AG09319 (cell line): ENCODE measurements around the gene TPSB2.
"Not testable (repeated sequence)": the region's sequence is repeated elsewhere in the genome, so short reads cannot be mapped to it uniquely, and the experiment has no call there.

ENCODE experiments used
- DNase-seq: peaks from one replicate; pipeline ENCODE4 v3.0.0-alpha.2; 2010; ENCODE audit warnings: low read depth; ENCODE audit errors: extremely low read depth
- TF ChIP-seq, protein P1 (sequence below): IDR thresholded peaks from 2 replicates; pipeline ENCODE4 v1.5.1; 2011; ENCODE audit warnings: low read depth, mild to moderate bottlenecking, inconsistent platforms, low read length, moderate library complexity

The TPSB2 gene

DNA sequence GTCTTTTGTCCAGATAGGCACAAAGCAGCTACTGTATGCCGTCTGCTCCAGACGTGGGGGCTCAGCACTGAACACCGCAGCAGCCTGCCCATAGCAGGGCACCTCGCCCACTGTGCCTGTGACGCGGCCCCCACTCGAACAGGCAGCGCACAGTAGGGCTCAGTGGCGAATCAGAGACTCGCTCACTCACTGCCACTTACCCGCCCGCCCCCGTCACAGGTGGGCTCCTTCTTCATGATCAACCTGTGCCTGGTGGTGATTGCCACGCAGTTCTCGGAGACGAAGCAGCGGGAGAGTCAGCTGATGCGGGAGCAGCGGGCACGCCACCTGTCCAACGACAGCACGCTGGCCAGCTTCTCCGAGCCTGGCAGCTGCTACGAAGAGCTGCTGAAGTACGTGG lies 28.5 kb downstream of the TPSB2 start:
- no peak for DNase-seq
- TF ChIP-seq, protein P1, sequence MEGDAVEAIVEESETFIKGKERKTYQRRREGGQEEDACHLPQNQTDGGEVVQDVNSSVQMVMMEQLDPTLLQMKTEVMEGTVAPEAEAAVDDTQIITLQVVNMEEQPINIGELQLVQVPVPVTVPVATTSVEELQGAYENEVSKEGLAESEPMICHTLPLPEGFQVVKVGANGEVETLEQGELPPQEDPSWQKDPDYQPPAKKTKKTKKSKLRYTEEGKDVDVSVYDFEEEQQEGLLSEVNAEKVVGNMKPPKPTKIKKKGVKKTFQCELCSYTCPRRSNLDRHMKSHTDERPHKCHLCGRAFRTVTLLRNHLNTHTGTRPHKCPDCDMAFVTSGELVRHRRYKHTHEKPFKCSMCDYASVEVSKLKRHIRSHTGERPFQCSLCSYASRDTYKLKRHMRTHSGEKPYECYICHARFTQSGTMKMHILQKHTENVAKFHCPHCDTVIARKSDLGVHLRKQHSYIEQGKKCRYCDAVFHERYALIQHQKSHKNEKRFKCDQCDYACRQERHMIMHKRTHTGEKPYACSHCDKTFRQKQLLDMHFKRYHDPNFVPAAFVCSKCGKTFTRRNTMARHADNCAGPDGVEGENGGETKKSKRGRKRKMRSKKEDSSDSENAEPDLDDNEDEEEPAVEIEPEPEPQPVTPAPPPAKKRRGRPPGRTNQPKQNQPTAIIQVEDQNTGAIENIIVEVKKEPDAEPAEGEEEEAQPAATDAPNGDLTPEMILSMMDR: no peak

DNA sequence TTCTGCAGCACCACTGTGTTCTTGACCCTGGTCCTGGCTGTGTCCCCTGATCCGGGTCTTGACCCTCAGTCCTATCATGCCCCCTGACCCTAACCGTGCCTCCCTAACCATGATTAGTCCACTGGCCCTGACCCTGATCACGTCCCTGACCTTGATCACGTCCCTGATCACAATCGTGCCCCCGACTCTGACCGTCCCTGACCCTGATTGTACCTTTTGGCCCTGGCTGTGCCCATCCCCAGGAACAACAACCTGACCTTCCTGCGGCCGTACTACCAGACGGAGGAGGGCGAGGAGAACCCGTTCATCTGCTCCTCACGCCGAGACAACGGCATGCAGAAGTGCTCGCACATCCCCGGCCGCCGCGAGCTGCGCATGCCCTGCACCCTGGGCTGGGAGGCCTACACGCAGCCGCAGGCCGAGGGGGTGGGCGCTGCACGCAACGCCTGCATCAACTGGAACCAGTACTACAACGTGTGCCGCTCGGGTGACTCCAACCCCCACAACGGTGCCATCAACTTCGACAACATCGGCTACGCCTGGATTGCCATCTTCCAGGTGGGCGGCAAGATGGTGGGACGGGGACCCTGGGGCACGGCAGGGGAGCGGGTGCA lies 29.9 kb downstream of the TPSB2 start:
- TF ChIP-seq, protein P1: no peak
- DNase-seq: no peak

DNA sequence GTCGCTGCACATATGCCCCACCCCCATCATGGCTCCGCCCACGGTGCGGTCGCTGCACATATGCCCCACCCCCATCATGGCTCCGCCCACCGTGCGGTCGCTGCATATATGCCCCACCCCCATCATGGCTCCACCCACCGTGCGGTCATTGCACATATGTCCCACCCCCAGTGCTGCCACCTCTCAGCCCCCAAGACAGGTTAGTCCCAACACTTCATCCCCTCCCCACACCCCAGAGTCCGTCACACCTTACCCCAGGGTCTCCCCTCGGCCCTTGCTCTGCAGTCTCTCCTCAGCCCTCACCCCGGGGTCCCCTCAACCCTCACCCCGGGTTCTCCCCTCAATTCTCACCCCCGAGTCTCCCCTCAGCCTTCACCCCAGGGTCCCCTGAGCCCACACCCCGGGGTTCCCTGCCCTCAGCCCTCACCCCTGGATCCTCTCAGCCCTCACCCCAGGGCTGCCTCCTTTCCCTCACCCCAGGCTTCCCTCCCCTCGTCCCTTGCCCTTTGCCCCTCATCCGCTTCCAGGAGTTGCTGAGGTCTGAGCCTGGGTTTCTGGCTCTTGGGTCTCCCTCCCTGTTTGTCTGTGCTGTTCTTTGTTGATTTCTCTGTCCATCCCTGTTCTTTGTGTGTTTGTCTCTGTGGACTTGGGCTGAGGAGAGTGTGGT lies 30.5 kb downstream of the TPSB2 start:
- TF ChIP-seq, protein P1: no peak
- no peak for DNase-seq

DNA sequence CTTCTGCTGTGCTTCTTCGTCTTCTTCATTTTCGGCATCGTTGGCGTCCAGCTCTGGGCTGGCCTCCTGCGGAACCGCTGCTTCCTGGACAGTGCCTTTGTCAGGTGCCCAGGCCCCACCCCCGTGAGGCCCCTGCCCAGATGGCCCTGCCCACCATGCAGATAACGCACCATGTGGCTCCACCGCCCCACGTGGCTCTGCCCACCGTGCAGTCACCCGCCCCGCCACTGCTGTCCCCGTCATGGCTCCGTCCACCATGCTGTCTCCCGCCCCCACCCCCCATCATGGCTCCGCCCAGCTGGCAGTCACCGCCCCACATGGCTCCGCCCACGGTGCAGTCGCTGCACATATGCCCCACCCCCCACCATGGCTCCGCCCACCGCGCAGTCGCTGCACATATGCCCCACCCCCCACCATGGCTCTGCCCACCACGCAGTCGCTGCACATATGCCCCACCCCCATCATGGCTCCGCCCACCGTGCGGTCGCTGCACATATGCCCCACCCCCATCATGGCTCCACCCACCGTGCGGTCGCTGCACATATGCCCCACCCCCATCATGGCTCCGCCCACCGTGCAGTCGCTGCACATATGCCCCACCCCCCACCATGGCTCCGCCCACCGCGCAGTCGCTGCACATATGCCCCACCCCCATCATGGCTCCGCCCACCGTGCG lies 31.2 kb downstream of the TPSB2 start:
- not testable (repeated sequence) for DNase-seq

DNA sequence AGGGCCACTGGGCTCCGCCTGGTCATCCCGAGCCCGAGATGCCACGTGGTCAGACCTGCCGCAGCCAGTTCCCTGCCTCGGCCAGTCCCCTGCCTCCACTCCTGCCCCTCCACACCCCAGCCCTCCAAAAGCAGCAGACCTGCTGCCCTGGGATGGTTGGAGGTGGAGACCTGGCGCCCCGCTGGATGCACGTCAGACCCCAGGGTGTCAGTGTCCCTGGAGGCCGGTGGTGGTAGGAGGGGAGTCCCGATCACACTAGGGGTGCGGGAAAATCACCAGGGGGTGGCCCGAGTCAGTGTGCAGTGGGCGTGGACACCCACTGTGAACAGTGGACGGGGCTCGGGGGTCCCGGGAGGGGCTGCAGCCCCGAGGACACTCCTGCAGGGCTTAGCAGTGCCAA lies 31.8 kb downstream of the TPSB2 start:
- no peak for DNase-seq
- TF ChIP-seq, protein P1: no peak

DNA sequence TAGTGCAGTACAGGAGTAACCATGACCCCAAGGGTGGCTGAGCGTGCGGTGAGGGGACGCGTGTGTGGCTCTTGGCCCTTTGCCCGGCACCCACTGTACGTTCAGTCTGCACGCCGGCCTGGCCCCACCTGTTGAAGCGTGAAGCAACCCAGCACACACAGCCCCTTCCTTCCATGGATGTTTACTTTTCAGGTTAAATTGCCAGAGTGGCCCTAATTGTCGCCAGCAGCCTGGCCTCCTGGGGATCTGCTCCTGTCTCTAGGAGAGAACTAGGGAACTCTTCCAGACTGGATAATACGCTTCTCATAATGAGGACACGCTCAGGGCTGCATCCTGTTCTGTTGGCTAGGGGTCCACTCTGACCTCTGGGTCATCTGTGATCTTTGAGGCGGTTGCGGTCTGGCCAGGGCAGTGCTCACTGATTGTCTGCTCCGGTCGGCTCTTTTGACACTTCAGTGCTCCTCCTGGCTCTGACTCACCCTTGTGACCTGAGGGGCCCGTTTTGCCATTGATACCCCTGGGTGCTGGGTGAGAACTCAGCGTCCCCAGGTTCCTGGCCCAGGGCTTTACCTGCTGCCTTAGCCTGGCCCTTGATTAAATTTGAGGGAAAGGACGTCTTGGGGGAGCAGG lies 32.6 kb downstream of the TPSB2 start:
- TF ChIP-seq, protein P1: no peak
- DNase-seq: no peak

DNA sequence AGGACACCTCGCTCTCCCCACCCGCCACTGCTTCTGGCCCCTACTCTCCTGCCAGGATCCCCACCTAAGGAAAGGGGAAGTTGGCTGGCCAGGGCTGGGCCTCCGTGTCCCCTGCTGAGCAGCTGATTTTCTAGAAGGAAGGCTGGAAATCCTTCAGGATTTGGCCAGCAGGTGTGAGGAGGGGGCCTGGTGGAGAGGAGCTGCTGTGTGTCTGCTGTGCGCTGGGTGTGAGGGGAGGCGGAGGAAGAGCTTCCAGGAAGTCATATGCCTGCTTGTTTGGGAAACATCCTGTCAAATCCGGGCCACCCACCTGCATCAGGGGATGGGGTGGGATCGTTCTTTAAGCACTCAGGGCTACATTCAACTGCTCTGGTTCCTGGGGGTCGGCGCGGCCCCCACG lies 33.5 kb downstream of the TPSB2 start:
- no peak for DNase-seq
- TF ChIP-seq, protein P1: no peak
